ENCODE results near the gene SLC29A2.
"Not testable (repeated sequence)": the region's sequence is repeated elsewhere in the genome, so short reads cannot be mapped to it uniquely, and the experiment has no call there.

Gene SLC29A2

GRCh38 chr11:66384316-66384715 is 12.8 kb upstream of the SLC29A2 start:
- not testable (repeated sequence) for DNase-seq

GRCh38 chr11:66380264-66380663 is 8.7 kb upstream of the SLC29A2 start:
- not testable (repeated sequence) for DNase-seq

- not testable (repeated sequence) for DNase-seq
Observed at GRCh38 chr11:66373690-66374287, 2.2 kb upstream of the SLC29A2 start.

GRCh38 chr11:66373265-66373664 is 1.7 kb upstream of the SLC29A2 start:
- DNase-seq: no peak

- DNase-seq: no peak
Observed at GRCh38 chr11:66369073-66369894, 2.3 kb downstream of the SLC29A2 start.

GRCh38 chr11:66368484-66368883 is 3.1 kb downstream of the SLC29A2 start:
- DNase-seq: no peak

- no peak for DNase-seq
Observed at GRCh38 chr11:66367561-66368312, 3.8 kb downstream of the SLC29A2 start.

- DNase-seq: no peak
Observed at GRCh38 chr11:66366844-66367477, 4.6 kb downstream of the SLC29A2 start.

- no peak for DNase-seq
Observed at GRCh38 chr11:66365711-66366619, 5.6 kb downstream of the SLC29A2 start.

- no peak for DNase-seq
Observed at GRCh38 chr11:66365166-66365565, 6.4 kb downstream of the SLC29A2 start.

- DNase-seq: no peak
Observed at GRCh38 chr11:66363805-66364535, 7.6 kb downstream of the SLC29A2 start.

GRCh38 chr11:66363187-66363601 is 8.4 kb downstream of the SLC29A2 start:
- no peak for DNase-seq

- no peak for DNase-seq
Observed at GRCh38 chr11:66362481-66363147, 8.9 kb downstream of the SLC29A2 start.

GRCh38 chr11:66361502-66361941 is 10.0 kb downstream of the SLC29A2 start:
- DNase-seq: no peak

GRCh38 chr11:66360406-66361073 is 11.0 kb downstream of the SLC29A2 start:
- DNase-seq: no peak

GRCh38 chr11:66359662-66360087 is 11.9 kb downstream of the SLC29A2 start:
- no peak for DNase-seq

- not testable (repeated sequence) for DNase-seq
Observed at GRCh38 chr11:66350560-66351235, 20.9 kb downstream of the SLC29A2 start.

- no peak for DNase-seq
Observed at GRCh38 chr11:66349084-66349386, 22.5 kb downstream of the SLC29A2 start.

Data from activated gamma-delta T cell (primary cell).